Ovary (tissue), 9 donors: ENCODE data around the gene PAX8. TPM values are rescaled to one million over a fixed set of nuclear protein-coding genes. Genes with fewer than 3 reads are reported as not detected.

Source experiments
- DNase-seq, 5 donors: peaks; one replicate each; pipeline ENCODE4 v3.0.0-alpha.2; 2019 to 2020
- H3K27ac ChIP-seq, 2 donors: fragments of 200-600 bp; one replicate each; pipeline versions ENCODE4 v1.5.1 to v1.8.0; 2019 to 2022
- H3K27me3 ChIP-seq: fragments of 200-600 bp; one replicate; pipeline ENCODE4 v1.8.0; 2022
- H3K36me3 ChIP-seq: fragments of 200-600 bp; sonication (generic); one replicate; pipeline ENCODE4 v1.5.1; 2019
- H3K4me1 ChIP-seq: one replicate; pipeline ENCODE4 v1.8.1; 2013; ENCODE audit warnings: mild to moderate bottlenecking, moderate library complexity; ENCODE audit not compliant: insufficient read depth
- H3K4me3 ChIP-seq: fragments of 200-600 bp; sonication (generic); one replicate; pipeline ENCODE4 v1.5.1; 2017
- H3K9me3 ChIP-seq, 2 donors: fragments of 200-600 bp in 1 of 2; sonication (generic) in 1 of 2; one replicate each; pipeline versions ENCODE4 v1.5.1 to v1.8.1; 2013 to 2019; ENCODE audit warnings: mild to moderate bottlenecking in 1 of 2, moderate library complexity in 1 of 2
- CTCF ChIP-seq, 3 donors: fragments of 450-650 bp in 2 of 3; fragments of 200-600 bp in 1 of 3; IDR thresholded peaks; one replicate each; pipeline versions ENCODE4 v1.5.1 to v1.8.0; 2016 to 2022; ENCODE audit warnings: antibody characterized with exemption in 3 of 3, mild to moderate bottlenecking in 1 of 3
- EP300 ChIP-seq: sonication (generic); formaldehyde crosslinking; IDR thresholded peaks from one replicate; pipeline ENCODE4 v1.6.1; 2017; ENCODE audit warnings: antibody characterized with exemption
- POLR2A ChIP-seq: fragments of 450-650 bp; IDR thresholded peaks from one replicate; pipeline ENCODE4 v1.6.1; 2017; ENCODE audit warnings: antibody characterized with exemption, mild to moderate bottlenecking, moderate library complexity
- WGBS, 3 donors: extraction: QIAGEN DNeasy Blood & Tissue Kit in 1 of 3; methylation state at CpG; one replicate each; pipeline versions ENCODE4 v1.1.5 to v1.1.7; 2013 to 2017; 5-methylcytosine and 5-hydroxymethylcytosine counted together
- intact Hi-C, 4 donors: fragments of 100-400 bp; cut with DNase I; formaldehyde crosslinking; loops; one replicate each; pipeline versions ENCODE4 v1.11.0 to v1.15.1; 2022 to 2023
- polyA plus RNA-seq, 2 donors: library from polyadenylated mRNA; stranded (reverse); fragments of 200-250 nt in 1 of 2; fragments of 350-450 nt in 1 of 2; fragmentation: Illumina TruSeq in 1 of 2; extraction: RNeasy Lipid Tissue Mini Kit (QIAGEN cat#74804) in 1 of 2; gene quantifications; one replicate each; pipeline ENCODE4 v1.2.3, GENCODE V29; 2013 to 2014
- total RNA-seq, 7 donors: library from RNA; depleted of rRNA in 2 of 7; stranded (reverse); fragments of >200 nt in 2 of 7; fragmentation: NEBNext Ultra II Directional in 3 of 7; extraction: Animal tissue kit (Norgen Biotek cat#: 25700) in 3 of 7; gene quantifications; one replicate each; pipeline versions ENCODE4 v1.1.0 to v1.2.4, GENCODE V29; 2016 to 2023
- donor health status: DM: no; HTN: no; CAD: no; lungs with moderate emphysema.
- donor health status: DM: no; HTN: no; CAD: no.
- donor health status: Bipolar disorder and iron deficiency.
- donor health status: DM: yes; HTN: yes; CAD: no.
- donor health status: DM: no; HTN: no; CAD: no.
- donor health status: DM: yes; HTN: yes; CAD: no.

PAX8 gene
- total and polyA plus RNA-seq, 9 donors: 0.15 to 90.1 (median 9.6) TPM

DNA sequence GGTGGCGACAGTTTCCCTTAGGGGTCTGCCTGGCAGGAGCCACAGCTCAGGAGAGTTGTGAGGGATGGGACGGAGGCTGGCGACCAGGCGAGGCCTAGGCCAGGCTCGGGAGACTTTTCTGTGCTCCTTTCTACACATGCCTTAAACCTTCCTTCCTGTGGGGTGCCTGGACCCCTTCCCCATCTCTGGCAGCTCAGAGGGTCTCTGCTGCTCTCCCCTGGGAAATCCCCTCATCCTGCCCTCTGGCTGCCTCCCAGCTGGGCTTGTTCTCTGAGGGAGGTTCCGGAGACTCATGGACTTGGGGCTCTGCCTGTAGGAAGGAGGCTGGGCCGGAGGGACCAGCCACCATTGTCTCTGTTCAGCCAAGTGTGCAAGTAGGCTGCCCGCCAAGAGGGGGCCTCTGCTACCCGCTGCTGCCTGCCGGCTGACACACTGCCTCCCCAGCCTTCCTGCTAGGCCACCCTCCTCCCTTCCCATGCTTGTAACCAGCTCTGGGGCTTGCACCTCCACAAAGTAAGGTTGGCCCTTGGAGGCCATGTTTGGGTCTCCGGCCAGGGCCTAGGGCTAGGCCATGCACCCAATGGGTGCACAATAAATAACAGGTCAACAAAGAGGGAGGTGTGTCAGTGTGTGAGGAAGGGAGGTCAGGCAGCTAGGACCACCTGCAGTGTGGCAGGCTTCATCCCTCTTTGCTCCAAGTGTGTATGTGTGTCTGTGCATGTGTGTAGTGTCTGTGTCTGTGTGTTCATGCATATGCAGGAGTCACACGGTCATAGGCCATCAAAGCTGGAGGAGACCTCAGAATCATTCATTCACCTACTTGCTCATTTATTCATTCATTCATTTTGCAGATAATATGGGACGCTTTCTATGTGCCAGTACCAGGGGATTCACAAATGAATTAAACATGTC lies 76.2 kb downstream of the PAX8 start:
- 79 to 83% (median 79%) methylated on average over 11 to 13 of the region's 13 CpGs for WGBS, 3 donors
- no peak for TF ChIP-seq CTCF (IDR thresholded peaks at IDR 0.05)
- no peak for TF ChIP-seq POLR2A
- TF ChIP-seq EP300: no peak
- no peaks in the 10 kb centered on the region for H3K9me3 ChIP-seq
- H3K27me3 ChIP-seq: no peaks in the 10 kb centered on the region
- no peak overlapping the region for H3K27ac ChIP-seq
- no peaks in the 10 kb centered on the region for H3K36me3 ChIP-seq
- H3K4me3 ChIP-seq: no peak overlapping the region
- no peak for DNase-seq
- intact Hi-C loops: loop anchor here in 1 of 4 donors (10.0 kb wide), 1 partner anchor 162 kb away; no protein-coding TSS in a partner anchor
- no peaks in the 10 kb centered on the region for H3K4me1 ChIP-seq

- TF ChIP-seq CTCF (IDR thresholded peaks at IDR 0.05) (no peak), EP300 (no peak), POLR2A (no peak)
- H3K4me1 ChIP-seq: no peaks in the 10 kb centered on the region
- H3K27ac ChIP-seq: no peak overlapping the region
- no peak for DNase-seq
- intact Hi-C loops: loop anchor here in 1 of 4 donors (10.0 kb wide), 1 partner anchor 163 kb away; no protein-coding TSS in a partner anchor
- no peaks in the 10 kb centered on the region for H3K27me3 ChIP-seq
- H3K4me3 ChIP-seq: no peak overlapping the region
- 86 to 93% (median 88%) methylated on average over 8 of the region's 8 CpGs for WGBS, 3 donors
- no peaks in the 10 kb centered on the region for H3K9me3 ChIP-seq
- no peaks in the 10 kb centered on the region for H3K36me3 ChIP-seq
These were observed 77.0 kb downstream of the PAX8 start for GRCh38 chr2:113201496-113202304.

DNA sequence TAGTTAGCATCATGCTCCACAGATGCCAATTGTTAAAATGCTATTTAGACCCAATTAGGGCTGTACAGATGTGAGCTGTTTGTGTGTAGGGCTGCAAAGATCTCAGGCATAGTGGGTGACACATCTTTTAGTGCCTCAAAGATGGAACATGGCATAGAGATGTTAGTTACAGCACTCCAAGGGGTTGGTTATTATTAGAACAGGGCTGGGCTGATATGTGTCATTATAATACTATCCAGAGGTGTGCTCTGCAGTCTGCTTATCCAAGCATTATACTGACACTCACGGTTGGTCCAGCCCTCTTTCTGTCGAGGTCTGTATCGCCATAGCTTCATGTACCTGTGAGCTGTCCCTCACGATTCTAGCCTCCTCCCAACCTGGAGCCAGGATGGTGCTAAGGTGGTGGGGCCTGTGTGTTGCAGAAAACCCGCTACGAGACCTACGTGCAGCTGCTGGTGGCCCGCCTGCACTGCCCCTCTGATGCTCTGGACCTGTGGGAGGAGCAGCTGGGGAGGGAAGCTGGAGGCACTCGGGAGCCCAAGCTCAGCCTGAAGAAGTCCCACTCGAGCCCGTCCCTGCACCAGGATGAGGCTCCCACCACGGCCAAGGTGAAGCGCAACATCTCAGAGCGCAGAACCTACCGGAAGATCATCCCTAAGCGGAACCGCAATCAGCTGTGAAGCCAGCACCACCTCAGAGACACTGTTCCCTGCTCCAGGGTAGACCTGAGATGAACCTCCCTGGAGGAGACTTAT lies 77.8 kb downstream of the PAX8 start:
- Histone ChIP-seq H3K36me3 (no peaks in the 10 kb centered on the region), H3K4me1 (no peaks in the 10 kb centered on the region), H3K4me3 (no peak overlapping the region), H3K27me3 (no peaks in the 10 kb centered on the region), H3K27ac (no peak overlapping the region), H3K9me3 (no peaks in the 10 kb centered on the region)
- DNase-seq: no peak
- WGBS, 3 donors: 88 to 93% (median 92%) methylated on average over 17 of the region's 17 CpGs
- intact Hi-C loops: loop anchor here in 1 of 4 donors (10.0 kb wide), 1 partner anchor 164 kb away; no protein-coding TSS in a partner anchor
- TF ChIP-seq POLR2A: no peak
- no peak for TF ChIP-seq EP300
- no peak for TF ChIP-seq CTCF (IDR thresholded peaks at IDR 0.05)

- no peak for DNase-seq
- H3K27ac ChIP-seq: no peak overlapping the region
- H3K4me1 ChIP-seq: no peaks in the 10 kb centered on the region
- no peaks in the 10 kb centered on the region for H3K9me3 ChIP-seq
- WGBS, 3 donors: 94 to 95% (median 95%) methylated on average over 4 of the region's 4 CpGs
- TF ChIP-seq CTCF (IDR thresholded peaks at IDR 0.05) (no peak), POLR2A (no peak), EP300 (no peak)
- H3K27me3 ChIP-seq: no peaks in the 10 kb centered on the region
- no peak overlapping the region for H3K4me3 ChIP-seq
- no peaks in the 10 kb centered on the region for H3K36me3 ChIP-seq
- intact Hi-C loops: loop anchor here in 1 of 4 donors (10.0 kb wide), 1 partner anchor 165 kb away; no protein-coding TSS in a partner anchor
These were observed 78.5 kb downstream of the PAX8 start for GRCh38 chr2:113200236-113200635.
